GM12865 (cell line): ENCODE measurements around the gene ARHGAP24.
A peak's percentile ranks its signal among the peaks of the same experiment; 100 is the strongest.

Experiments used
- DNase-seq: peaks from one replicate; pipeline ENCODE4 v3.0.0; 2010; ENCODE audit warnings: low read depth
- H3K4me3 ChIP-seq: 2 replicates; pipeline ENCODE4 v1.5.1; 2011; ENCODE audit warnings: mild to moderate bottlenecking, low read depth, low read length, control low read depth
- CTCF ChIP-seq: IDR thresholded peaks from 2 replicates; pipeline ENCODE4 v1.5.1; 2011; ENCODE audit warnings: low read length, control low read depth, low read depth, inconsistent platforms; ENCODE audit not compliant: insufficient read depth; ENCODE audit errors: missing control alignments

The ARHGAP24 gene

GRCh38 chr4:85755285-85755684 is 280.3 kb downstream of the ARHGAP24 start:
- no peak for DNase-seq
- no peak for TF ChIP-seq CTCF
- H3K4me3 ChIP-seq = no peak overlapping the region

- peak; percentile 56 for TF ChIP-seq CTCF
- DNase-seq = peak; percentile 53
- no peak overlapping the region for H3K4me3 ChIP-seq
Observed at GRCh38 chr4:85756938-85757337, 282.0 kb downstream of the ARHGAP24 start.

GRCh38 chr4:85759388-85759787 is 284.4 kb downstream of the ARHGAP24 start:
- H3K4me3 ChIP-seq = no peak overlapping the region
- DNase-seq = no peak
- no peak for TF ChIP-seq CTCF

GRCh38 chr4:85760511-85760910 is 285.6 kb downstream of the ARHGAP24 start:
- H3K4me3 ChIP-seq = no peak overlapping the region
- no peak for TF ChIP-seq CTCF
- no peak for DNase-seq

- DNase-seq = no peak
- no peak overlapping the region for H3K4me3 ChIP-seq
- TF ChIP-seq CTCF = no peak
Observed at GRCh38 chr4:85761803-85762528, 287.0 kb downstream of the ARHGAP24 start.

GRCh38 chr4:85762529-85762871 is 287.6 kb downstream of the ARHGAP24 start:
- no peak for TF ChIP-seq CTCF
- no peak overlapping the region for H3K4me3 ChIP-seq
- no peak for DNase-seq

- TF ChIP-seq CTCF = no peak
- DNase-seq = no peak
Observed at GRCh38 chr4:85763202-85763601, 288.3 kb downstream of the ARHGAP24 start.

More at GRCh38 chr4:85763202-85763601, 288.3 kb downstream of the ARHGAP24 start:
- no peak overlapping the region for H3K4me3 ChIP-seq
